Measurements from ENCODE around the gene EFCAB6.

GRCh38 chr22:43689356-43689755 lies 122.7 kb downstream of the EFCAB6 start:
- TF ChIP-seq CTCF (IDR thresholded peaks at IDR 0.05) (no peak), POLR2A (IDR thresholded peaks at IDR 0.05) (no peak)
